GM13976 (cell line): ENCODE measurements around the gene CNOT4.
"Not testable (repeated sequence)": the region's sequence is repeated elsewhere in the genome, so short reads cannot be mapped to it uniquely, and the experiment has no call there.

Experiments used
- DNase-seq: peaks from one replicate; pipeline ENCODE4 v3.0.0; 2012; ENCODE audit warnings: low spot score
- CTCF ChIP-seq: IDR thresholded peaks from 2 replicates; pipeline ENCODE4 v1.5.1; 2012; ENCODE audit warnings: borderline replicate concordance, mild to moderate bottlenecking; ENCODE audit not compliant: insufficient read depth; ENCODE audit errors: extremely low read depth, missing control alignments, control extremely low read depth
- in situ Hi-C: fragments of 300-500 bp; cut with MboI; formaldehyde crosslinking; loops from one replicate; pipeline ENCODE4 v1.12.0; 2022; ENCODE audit warnings: low sequenced_read_pairs, mixed read lengths, inconsistent platforms; ENCODE audit not compliant: unreplicated experiment

CNOT4 gene

GRCh38 chr7:135486261-135486920 lies 23.5 kb downstream of the CNOT4 start:
- no peak for DNase-seq
- TF ChIP-seq CTCF: no peak
- in situ Hi-C loops: no loop called here

GRCh38 chr7:135481598-135481979 lies 28.3 kb downstream of the CNOT4 start:
- no peak for DNase-seq
- TF ChIP-seq CTCF: no peak
- in situ Hi-C loops: no loop called here

- DNase-seq: no peak
- in situ Hi-C loops: no loop called here
- TF ChIP-seq CTCF: no peak
Measured at GRCh38 chr7:135480966-135481597, 28.8 kb downstream of the CNOT4 start.

- in situ Hi-C loops: no loop called here
- no peak for DNase-seq
- TF ChIP-seq CTCF: no peak
Measured at GRCh38 chr7:135475521-135475920, 34.4 kb downstream of the CNOT4 start.

- in situ Hi-C loops, DNase-seq: not testable (repeated sequence)
Measured at GRCh38 chr7:135469705-135470104, 40.2 kb downstream of the CNOT4 start.

GRCh38 chr7:135467207-135467711 lies 42.6 kb downstream of the CNOT4 start:
- in situ Hi-C loops: no loop called here
- no peak for DNase-seq
- TF ChIP-seq CTCF: no peak

GRCh38 chr7:135466442-135467206 lies 43.3 kb downstream of the CNOT4 start:
- in situ Hi-C loops: no loop called here
- DNase-seq: no peak
- TF ChIP-seq CTCF: no peak
